HG03442 (cell line): Measurements from ENCODE around the gene KL.

Experiments used
- ATAC-seq: cut with Tn5 transposase; IDR thresholded peaks from one replicate; pipeline ENCODE4 v1.9.1; 2021; ENCODE audit warnings: mild to moderate bottlenecking, moderate library complexity; ENCODE audit not compliant: unreplicated experiment

KL gene

GRCh38 chr13:33033986-33034385 lies 17.8 kb downstream of the KL start:
- ATAC-seq: no peak

- ATAC-seq: no peak
These were observed 18.8 kb downstream of the KL start for GRCh38 chr13:33034882-33035520.

GRCh38 chr13:33037673-33038072 lies 21.4 kb downstream of the KL start:
- no peak for ATAC-seq

GRCh38 chr13:33040090-33040489 lies 23.9 kb downstream of the KL start:
- ATAC-seq: no peak

- no peak for ATAC-seq
These were observed 29.8 kb downstream of the KL start for GRCh38 chr13:33045851-33046592.

GRCh38 chr13:33050161-33050560 lies 33.9 kb downstream of the KL start:
- ATAC-seq: no peak

GRCh38 chr13:33051632-33052031 lies 35.4 kb downstream of the KL start:
- peak; percentile 93 for ATAC-seq

GRCh38 chr13:33052506-33053280 lies 36.5 kb downstream of the KL start:
- no peak for ATAC-seq

GRCh38 chr13:33053397-33054066 lies 37.3 kb downstream of the KL start:
- ATAC-seq: no peak

GRCh38 chr13:33057019-33057780 lies 41.0 kb downstream of the KL start:
- peak; percentile 60 for ATAC-seq

GRCh38 chr13:33058776-33059327 lies 42.6 kb downstream of the KL start:
- no peak for ATAC-seq

GRCh38 chr13:33060815-33061214 lies 44.6 kb downstream of the KL start:
- no peak for ATAC-seq

- ATAC-seq: no peak
These were observed 50.1 kb downstream of the KL start for GRCh38 chr13:33066329-33066728.

- no peak for ATAC-seq
These were observed 53.1 kb downstream of the KL start for GRCh38 chr13:33069365-33069764.

- ATAC-seq: no peak
These were observed 54.5 kb downstream of the KL start for GRCh38 chr13:33070713-33071112.

- ATAC-seq: no peak
These were observed 56.1 kb downstream of the KL start for GRCh38 chr13:33072282-33072681.

- ATAC-seq: no peak
These were observed 56.5 kb downstream of the KL start for GRCh38 chr13:33072759-33073158.

- ATAC-seq: no peak
These were observed 57.1 kb downstream of the KL start for GRCh38 chr13:33073338-33073737.

- ATAC-seq: no peak
These were observed 60.1 kb downstream of the KL start for GRCh38 chr13:33076001-33076992.
